CD4-positive, alpha-beta T cell treated with Interleukin-17A for 4 hours (primary cell): ENCODE results near the gene KRT75.

ENCODE experiments used
- DNase-seq: peaks from one replicate; pipeline ENCODE4 v3.0.0-alpha.2; 2020; ENCODE audit warnings: mixed read lengths

KRT75 gene

DNA sequence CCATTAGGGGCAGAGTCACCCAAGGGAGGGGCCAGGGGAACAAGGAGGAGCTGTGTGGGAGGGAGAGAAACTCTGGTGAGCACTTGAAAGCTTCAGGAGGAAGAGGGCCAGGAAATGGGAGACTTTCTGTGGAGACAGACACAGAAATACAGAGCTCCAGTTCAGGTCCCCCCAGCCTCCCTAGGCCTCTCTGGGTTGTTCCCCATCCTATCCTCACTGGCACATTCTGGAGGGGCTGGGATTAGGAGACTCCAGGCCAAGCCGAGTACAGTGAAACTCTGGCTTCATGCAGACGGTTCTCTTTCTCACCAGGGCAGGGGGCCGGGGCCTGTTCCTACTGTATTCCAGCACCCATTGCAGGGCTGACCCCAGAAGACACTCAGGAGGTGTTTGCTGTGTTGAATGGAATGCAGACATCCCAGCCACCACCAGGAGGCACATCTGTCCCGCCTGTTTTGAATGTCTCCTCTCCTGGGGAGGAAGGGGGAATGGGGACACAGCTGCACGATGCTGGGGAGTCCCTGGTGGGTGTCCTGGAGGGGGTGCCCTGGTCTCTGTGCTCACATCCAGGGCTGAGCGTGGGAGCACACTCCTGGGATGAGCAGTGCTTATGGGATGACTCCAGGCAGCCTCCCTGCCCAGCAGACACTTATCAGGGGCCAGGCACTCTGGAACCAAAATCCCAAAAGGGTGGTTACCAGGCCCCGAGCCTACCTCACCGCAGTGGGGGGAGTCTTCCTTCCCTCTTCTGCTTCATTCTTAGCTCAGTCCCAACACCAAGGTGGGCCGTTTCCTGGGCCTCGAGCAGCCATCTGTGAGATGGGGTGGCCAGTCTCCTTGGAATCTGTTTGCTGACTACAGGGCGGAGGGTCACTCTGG lies 43.2 kb downstream of the KRT75 start:
- DNase-seq: peak; percentile 12

DNA sequence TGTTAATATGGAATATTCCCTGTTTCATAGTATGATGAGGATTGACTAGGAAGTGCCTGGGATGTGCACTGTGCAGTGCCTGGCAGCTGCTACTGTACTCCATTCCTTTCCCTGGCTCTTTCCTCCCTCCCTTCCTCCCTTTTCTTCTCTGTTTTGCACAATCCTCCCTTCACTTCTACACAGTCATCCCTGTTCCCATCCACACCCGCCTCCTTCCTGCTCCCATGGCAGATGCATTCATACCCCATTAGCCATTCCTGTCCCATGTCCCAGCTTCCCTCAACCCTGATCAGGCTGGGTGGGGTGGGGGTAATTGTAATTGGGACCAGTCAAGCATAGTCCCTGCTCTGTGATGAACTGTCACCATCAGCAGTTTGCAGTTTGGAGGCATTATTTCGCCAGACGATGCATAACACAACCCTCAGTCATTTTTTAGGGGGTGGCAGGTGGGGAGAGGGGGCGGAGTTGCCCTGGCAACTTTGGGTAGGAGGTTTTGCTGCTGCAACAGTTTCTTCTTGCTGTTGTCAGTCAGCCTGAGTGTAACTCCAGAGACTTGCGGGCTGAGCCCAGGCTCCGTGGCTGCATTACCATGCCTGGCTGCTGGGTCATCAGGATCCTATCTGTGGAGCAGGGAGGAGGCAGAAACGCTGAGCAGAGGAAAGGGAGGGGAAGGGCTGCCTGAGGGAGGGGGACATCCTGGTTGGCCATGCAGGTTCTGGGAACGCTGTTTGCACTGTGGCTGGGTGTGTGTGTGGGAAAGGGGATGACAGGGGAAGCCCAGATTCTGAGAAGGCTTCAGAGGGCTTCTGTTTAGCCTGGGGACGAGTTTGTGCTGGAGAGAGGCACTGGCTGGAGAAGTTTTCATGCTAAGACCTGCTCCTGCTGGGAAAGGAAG lies 44.6 kb downstream of the KRT75 start:
- no peak for DNase-seq

DNA sequence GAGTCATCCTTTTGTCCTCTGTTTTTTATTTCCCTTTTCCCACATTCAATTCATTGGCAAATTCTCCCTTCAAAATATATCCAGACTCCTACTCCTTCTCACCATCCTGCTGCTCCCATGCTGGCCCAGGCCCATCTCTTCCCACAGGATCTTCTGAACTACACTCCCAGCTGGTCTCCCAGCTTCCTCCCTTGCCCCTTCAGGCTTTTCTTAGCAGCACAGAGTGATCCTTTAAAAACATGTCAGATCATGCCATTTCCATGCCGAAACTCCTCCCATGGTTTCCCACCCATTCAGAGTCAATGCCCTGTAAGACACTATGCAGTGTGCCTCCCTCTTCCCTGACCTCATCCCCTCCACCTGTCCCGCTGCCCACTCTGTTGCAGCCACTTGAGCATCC lies 46.3 kb downstream of the KRT75 start:
- DNase-seq: no peak

DNA sequence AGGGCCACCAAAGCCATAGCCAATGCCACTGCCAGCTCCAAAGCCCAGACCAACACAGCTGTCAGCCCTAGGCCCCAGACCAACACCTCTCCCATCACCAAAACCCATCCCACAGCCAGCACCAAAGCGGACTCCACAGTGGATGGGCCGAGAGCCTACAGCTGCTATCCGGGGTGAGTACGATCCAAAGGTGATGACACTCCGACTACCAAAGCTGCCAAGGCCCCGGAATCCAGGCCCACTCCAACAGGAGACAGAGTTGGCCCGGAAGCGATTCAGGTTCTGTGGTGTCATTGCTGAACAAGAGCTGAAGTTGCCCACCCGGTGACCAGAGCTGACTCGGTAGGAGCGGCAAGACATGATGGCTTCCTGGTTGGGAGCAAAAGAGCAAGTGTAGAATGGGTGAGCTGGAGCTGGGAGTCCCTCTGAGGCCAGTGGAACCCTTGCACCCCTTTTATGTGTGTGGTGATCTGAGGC lies 48.9 kb downstream of the KRT75 start, which contains the start of gene KRT84:
Gene KRT84 (minus strand): TSS at position 427 of the 477 bp plus-strand sequence. CDS start 67 bp downstream, at position 360.
- no peak for DNase-seq

DNA sequence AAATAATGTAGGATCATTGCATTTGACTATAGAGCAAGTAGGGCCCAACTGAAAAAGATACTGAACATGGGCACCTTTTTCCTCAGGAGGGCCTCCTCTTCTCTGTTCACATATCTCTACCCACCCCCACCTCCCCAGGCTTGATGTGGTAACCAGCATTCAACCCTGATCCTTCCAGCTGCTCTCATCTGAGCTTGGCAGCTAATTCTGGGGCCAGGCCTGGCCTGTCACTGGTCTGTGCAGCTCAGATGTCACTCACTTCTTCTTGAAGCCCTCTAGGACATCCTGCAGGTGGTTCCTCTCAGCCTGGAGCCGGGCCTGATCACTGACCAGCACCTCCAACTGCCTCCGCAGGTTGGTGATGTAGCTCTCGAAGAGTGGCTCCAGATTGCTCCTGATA lies 50.8 kb downstream of the KRT75 start:
- DNase-seq: no peak

DNA sequence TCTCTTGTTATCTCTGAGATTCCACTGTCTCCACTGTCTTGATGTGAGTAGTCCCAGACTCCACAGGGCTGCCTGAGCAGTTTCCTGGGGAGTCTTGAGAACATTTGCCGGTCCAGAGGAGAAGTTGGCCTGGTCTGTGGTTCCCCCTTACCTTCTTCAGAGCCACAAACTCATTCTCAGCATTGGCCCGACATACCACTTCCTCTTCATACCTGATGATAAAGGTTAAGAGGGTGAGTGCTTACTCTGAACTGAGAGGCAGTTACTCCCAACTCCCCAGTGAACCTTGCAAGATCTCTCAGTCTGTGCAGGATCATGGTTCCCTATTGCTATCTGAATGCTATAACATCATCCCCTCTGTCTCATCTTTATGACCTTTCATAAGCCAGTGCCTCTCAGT lies 51.3 kb downstream of the KRT75 start:
- peak; percentile 14 for DNase-seq

DNA sequence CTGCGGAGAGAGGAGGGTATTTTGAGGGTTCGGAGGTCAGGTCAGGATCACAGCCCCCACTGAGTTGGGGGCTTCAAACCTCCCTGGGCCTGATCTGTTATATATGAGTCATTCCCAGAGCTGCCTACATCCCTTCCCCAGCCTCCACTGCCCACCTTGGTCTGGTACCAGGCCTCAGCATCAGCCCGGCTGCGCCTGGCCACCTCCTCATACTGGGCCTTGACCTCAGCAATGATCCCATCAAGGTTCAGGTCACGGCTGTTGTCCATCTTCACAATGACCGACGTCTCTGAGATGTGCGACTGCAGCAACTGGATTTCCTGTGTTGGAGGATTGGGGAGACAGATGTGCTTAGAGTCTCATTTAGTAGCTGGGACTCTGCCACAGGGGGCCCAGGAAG lies 53.0 kb downstream of the KRT75 start:
- DNase-seq: no peak

DNA sequence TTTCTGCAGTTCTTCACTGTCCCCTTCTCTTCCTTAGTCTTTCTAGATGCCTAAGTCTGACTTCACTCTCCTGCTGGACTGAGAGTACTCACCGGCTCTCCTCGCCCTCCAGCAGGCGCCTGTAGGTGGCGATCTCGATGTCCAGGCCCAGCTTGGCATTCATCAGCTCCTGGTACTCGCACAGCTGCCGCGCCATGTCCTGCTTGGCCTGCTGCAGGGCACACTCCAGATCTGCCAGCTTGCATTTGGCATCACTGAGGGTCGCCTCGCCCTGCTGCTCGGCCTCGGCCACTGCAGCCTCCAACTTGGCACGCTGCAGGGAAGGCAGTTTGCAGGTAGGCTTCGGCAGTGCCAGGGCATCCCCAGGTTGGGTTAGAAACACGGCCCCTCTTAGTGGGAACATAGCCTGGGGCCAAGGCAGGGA lies 53.9 kb downstream of the KRT75 start:
- DNase-seq: no peak

DNA sequence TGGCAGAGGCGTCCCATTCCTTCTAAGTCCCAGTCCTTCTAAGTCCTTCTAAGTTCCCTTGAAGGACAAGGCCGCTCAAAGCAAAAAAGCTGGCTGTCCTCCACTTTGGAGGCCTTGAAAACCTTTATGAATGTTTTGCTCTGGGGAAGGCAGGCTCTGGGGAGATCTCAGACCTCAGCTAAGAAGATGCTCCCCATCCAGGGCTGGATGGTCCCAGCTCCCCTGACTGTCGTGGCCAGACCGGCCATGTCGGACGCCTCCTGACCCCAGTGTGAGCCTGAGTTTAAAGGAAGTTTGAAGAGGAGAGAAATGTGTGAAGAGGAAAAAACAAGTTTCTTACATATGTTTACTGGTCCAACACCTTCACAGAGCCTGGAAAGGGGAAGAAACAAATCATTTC lies 54.6 kb downstream of the KRT75 start:
- DNase-seq: no peak

DNA sequence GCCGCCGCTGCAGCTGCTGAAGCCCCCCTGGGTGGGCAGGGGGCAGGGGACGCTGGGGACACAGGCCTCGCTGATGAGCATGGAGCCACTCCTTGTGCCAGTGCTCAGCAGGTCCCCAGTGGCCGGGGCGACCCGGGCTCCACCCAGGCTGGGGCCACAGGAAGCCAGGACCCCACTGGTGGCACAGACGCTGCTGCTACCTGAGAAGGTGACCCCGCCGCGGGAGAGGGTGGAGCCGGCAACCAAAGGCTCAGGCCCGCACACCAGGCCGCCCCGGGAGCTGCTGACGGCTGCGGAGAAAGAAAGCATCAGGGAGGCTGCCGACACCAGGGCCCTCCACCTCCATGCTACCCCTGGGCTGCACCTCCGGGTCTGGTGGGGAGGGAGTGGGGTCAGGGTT lies 56.1 kb downstream of the KRT75 start:
- DNase-seq: no peak

DNA sequence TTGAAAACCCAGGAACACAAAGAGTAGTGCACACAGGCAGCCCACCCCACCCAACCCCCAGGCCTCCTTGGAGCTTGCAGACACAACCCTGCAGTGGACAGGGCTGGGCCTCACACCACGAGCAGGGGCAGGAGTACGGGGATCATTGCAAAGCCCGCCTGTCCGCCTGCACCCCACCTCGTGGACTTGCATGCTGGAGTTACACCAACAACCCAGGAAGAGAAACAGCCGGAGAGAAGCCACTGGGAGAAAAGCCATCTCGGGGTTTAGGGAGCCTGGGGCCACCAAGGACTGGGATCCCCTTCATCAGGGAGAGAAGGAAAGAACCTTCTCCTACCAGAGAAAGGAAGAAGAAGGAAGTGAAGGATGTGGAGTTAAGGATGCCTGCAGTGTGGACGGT lies 56.9 kb downstream of the KRT75 start:
- no peak for DNase-seq
